ENCODE measurements around the gene UGT8. TPM values are rescaled to one million over a fixed set of nuclear protein-coding genes. Genes with fewer than 3 reads are reported as not detected.

The UGT8 gene
- total RNA-seq, 1 experiment from 2014 or later, result 0.96 TPM

GRCh38 chr4:114690571-114690970 is 92.0 kb downstream of the UGT8 start:
- no peak for DNase-seq (ENCODE audit: low read depth)

- DNase-seq (ENCODE audit: low read depth), result no peak
These were observed 93.3 kb downstream of the UGT8 start for GRCh38 chr4:114691865-114692264.

GRCh38 chr4:114692958-114693357 is 94.4 kb downstream of the UGT8 start:
- no peak for DNase-seq (ENCODE audit: low read depth)

DNA sequence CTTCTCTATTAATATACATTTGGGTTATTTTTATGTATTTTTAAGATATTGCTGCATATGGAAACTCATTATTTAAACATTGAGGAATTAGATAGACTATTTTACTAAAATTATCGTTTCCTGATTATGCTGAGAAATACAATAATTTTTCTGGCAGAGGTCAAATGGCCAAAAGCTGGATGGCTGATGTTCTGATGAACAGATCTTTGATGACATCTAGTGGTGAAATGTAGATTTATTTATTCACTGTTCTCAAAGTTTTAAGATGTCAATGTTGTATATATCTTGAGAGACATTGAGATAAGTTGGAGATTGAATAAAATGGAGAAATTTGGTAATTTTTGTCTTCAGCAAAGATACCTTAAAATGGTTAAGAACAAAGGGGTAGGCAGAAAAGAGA is 96.2 kb downstream of the UGT8 start:
- peak; percentile 25 for DNase-seq (ENCODE audit: low read depth)

DNA sequence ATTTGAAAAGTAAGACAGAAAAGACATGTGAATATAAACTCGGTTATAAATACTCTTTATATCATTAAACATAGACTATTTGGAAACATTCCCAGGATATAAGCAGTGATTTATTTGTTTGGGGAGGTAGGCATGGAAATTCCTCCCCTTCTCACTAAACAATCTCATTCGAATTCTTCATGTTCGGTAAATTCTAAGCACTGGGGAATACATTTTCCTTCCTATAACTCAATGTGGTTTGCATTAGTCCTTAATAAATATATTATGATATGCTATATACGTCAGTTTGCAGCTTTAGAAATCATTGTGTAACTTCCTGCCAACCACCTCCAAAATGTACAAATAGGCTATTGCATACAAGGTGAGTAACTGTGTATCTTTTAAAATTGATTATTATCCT is 99.6 kb downstream of the UGT8 start:
- no peak for DNase-seq (ENCODE audit: low read depth)

DNA sequence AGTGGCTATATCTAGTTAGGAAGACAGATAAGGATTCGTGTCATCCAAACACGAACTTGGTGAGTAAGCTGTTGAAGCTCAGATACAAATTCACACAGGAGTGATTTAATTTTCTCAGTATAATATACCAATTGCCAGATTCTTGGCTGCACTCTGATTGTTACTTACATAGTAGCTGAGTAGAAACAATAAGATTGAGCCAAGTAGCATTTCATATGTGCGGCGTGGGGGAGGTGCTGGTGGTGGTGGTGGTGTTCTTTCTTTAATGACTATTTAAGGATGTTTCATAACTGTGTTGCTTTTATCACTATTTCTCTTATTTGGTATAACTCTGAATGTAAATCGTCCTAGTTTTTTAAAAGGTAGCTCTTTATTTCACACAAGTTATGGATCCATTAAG is 102.9 kb downstream of the UGT8 start:
- no peak for DNase-seq (ENCODE audit: low read depth)

- DNase-seq (ENCODE audit: low read depth), result no peak
These were observed 118.8 kb downstream of the UGT8 start for GRCh38 chr4:114717432-114717831.

DNA sequence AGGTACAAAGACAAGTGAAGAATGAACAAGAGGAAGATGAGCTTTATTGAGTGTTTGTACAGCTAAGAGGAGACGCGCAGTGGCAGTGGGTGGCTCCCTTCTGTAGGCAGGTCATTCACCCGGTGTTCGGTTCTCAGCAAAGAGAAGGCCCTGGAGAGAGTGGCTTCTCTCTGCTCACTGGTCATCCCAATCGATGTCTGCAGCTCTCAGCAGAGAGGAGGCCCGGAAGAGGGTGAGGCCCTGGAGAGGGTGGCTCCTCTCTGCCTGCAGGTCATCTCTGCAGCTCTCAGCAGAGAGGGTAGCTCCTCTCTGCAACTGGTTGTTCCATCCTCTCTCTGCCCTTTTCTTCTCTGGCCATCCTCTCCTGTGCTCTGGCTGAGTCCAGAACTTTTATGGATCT is 126.5 kb downstream of the UGT8 start:
- no peak for DNase-seq (ENCODE audit: low read depth)

GRCh38 chr4:114727461-114727860 is 128.9 kb downstream of the UGT8 start:
- no peak for DNase-seq (ENCODE audit: low read depth)
